B cell (primary cell): Measurements from ENCODE around the gene TAF4.

ENCODE experiments used
- EZH2 ChIP-seq: IDR thresholded peaks from 2 replicates; pipeline ENCODE4 v1.6.1; 2012; ENCODE audit warnings: borderline replicate concordance, low read depth, mild to moderate bottlenecking, moderate library complexity, low read length; ENCODE audit not compliant: insufficient read depth, poor library complexity, severe bottlenecking
- TF ChIP-seq, protein P1 (sequence below): fragments of 200-600 bp; IDR thresholded peaks from one replicate; pipeline ENCODE4 v1.8.0; 2022; ENCODE audit warnings: antibody characterized with exemption, mild to moderate bottlenecking

DNA sequence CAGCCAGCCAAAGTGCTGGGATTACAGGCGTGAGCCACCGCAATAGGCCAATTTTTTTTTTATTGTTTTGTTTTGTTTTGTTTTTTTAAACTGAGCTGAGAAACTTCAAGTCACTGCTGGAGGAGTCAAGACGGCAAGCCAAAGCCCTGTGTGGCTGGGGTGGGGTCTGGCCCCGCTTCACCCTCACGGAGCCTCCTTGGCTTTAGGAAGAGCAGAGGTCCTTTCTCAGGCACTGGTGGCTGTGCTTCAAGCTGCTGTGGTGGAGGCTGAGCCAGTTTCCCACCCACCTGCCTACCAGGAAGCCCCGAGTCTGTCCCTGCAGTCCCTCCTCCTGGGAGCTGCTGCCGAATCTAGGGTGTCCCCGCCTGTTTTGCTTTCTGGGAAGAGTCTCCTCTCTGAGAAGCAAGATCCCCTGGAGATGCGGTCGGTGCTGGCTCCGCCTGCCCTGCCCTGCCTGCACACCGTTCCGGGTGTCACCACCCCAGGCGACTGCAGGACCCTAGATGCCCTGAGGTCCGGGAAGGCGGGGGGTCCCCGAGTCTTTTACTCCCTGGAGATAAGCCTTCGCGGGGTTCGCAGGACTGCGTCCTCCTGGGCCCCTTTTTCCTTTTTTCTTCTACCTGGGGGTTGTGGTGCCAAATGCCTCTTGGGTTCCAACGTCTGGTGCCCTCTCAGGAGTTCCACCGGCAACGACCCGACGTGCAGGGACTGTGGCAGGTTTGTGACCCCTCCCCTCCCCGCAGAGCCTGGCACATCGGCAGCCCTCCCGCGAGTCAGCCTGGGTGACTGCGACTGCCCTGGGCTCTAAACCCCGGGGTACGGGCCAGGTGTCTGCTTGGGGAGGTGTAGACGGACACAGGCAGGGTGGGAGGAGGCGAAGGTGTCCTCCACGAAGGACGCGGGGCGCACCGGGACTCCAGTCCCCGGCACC, 100.7 kb downstream of the TAF4 start:
- TF ChIP-seq, protein P1, sequence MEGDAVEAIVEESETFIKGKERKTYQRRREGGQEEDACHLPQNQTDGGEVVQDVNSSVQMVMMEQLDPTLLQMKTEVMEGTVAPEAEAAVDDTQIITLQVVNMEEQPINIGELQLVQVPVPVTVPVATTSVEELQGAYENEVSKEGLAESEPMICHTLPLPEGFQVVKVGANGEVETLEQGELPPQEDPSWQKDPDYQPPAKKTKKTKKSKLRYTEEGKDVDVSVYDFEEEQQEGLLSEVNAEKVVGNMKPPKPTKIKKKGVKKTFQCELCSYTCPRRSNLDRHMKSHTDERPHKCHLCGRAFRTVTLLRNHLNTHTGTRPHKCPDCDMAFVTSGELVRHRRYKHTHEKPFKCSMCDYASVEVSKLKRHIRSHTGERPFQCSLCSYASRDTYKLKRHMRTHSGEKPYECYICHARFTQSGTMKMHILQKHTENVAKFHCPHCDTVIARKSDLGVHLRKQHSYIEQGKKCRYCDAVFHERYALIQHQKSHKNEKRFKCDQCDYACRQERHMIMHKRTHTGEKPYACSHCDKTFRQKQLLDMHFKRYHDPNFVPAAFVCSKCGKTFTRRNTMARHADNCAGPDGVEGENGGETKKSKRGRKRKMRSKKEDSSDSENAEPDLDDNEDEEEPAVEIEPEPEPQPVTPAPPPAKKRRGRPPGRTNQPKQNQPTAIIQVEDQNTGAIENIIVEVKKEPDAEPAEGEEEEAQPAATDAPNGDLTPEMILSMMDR, result no peak
- no peak for TF ChIP-seq EZH2
